WTC11 (cell line): ENCODE measurements around the gene PAXIP1. TPM values are rescaled to one million over a fixed set of nuclear protein-coding genes. Genes with fewer than 3 reads are reported as not detected.
A peak's percentile ranks its signal among the peaks of the same experiment; 100 is the strongest.
"Not testable (repeated sequence)": the region's sequence is repeated elsewhere in the genome, so short reads cannot be mapped to it uniquely, and the experiment has no call there.

Experiments used
- ATAC-seq: fragments of 200-7000 bp; cut with Tn5 transposase; 2 replicates; pipeline ENCODE4 v1.10.0; 2021; ENCODE audit warnings: mild to moderate bottlenecking, moderate library complexity
- CTCF ChIA-PET: fragments of 300-600 bp; sonication (Branson Sonifier 250); formaldehyde crosslinking; loops from one replicate; lab custom pipeline; 2021; ENCODE audit warnings: antibody characterized with exemption; lab: Charles Lee
- POLR2A ChIA-PET: fragments of 350-600 bp; sonication (Branson Sonifier 250); formaldehyde crosslinking; loops from one replicate; lab custom pipeline; 2021; ENCODE audit warnings: antibody characterized with exemption; lab: Charles Lee
- DNase-seq: peaks from one replicate; pipeline ENCODE4 v3.0.0; 2021; ENCODE audit warnings: low spot score
- H3K27ac Mint-ChIP-seq: 2 replicates; pipeline ENCODE4 v1.8.0; 2021; ENCODE audit warnings: mixed read lengths
- H3K27me3 Mint-ChIP-seq: 2 replicates; pipeline ENCODE4 v1.8.0; 2021; ENCODE audit warnings: low read depth, mild to moderate bottlenecking, moderate library complexity, mixed read lengths
- H3K36me3 Mint-ChIP-seq: 2 replicates; pipeline ENCODE4 v1.8.0; 2021; ENCODE audit warnings: mixed read lengths
- H3K4me1 Mint-ChIP-seq: 2 replicates; pipeline ENCODE4 v1.8.0; 2022; ENCODE audit warnings: mixed read lengths
- H3K4me3 Mint-ChIP-seq: 2 replicates; pipeline ENCODE4 v1.8.0; 2021; ENCODE audit warnings: mild to moderate bottlenecking, moderate library complexity, mixed read lengths
- H3K9me3 Mint-ChIP-seq: 2 replicates; pipeline ENCODE4 v1.8.0; 2021; ENCODE audit warnings: mixed read lengths
- CREB1 ChIP-seq: sonication (generic); formaldehyde crosslinking; IDR thresholded peaks from 2 replicates; pipeline ENCODE4 v1.8.0; 2023; ENCODE audit warnings: mild to moderate bottlenecking, missing genetic modification reagents
- CTCF ChIP-seq: fragments of 200-600 bp; IDR thresholded peaks from 2 replicates; pipeline ENCODE4 v1.8.0; 2022; ENCODE audit warnings: antibody characterized with exemption
- ETV6 ChIP-seq: sonication (generic); formaldehyde crosslinking; IDR thresholded peaks from 2 replicates; pipeline ENCODE4 v1.8.1; 2022; ENCODE audit warnings: mild to moderate bottlenecking, missing genetic modification reagents
- FOXP1 ChIP-seq: sonication (generic); formaldehyde crosslinking; IDR thresholded peaks from 2 replicates; pipeline ENCODE4 v1.8.0; 2022; ENCODE audit warnings: missing genetic modification reagents, mild to moderate bottlenecking, moderate library complexity, borderline replicate concordance
- MXD4 ChIP-seq: fragments of 250-450 bp; sonication (Bioruptor Pico); IDR thresholded peaks from 2 replicates; pipeline ENCODE4 v1.8.0; 2021; ENCODE audit warnings: mild to moderate bottlenecking, moderate library complexity, borderline replicate concordance
- NFYB ChIP-seq: sonication (generic); formaldehyde crosslinking; conservative IDR thresholded peaks from 2 replicates; pipeline ENCODE4 v1.8.0; 2022; ENCODE audit warnings: low read depth, missing genetic modification reagents
- PRDM15 ChIP-seq: sonication (generic); formaldehyde crosslinking; IDR thresholded peaks from 2 replicates; pipeline ENCODE4 v1.8.0; 2022; ENCODE audit warnings: missing genetic modification reagents
- PREB ChIP-seq: sonication (generic); formaldehyde crosslinking; IDR thresholded peaks from 2 replicates; pipeline ENCODE4 v1.8.1; 2022; ENCODE audit warnings: mild to moderate bottlenecking, missing genetic modification reagents, moderate library complexity, borderline replicate concordance
- SMAD4 ChIP-seq: sonication (generic); formaldehyde crosslinking; IDR thresholded peaks from 2 replicates; pipeline ENCODE4 v1.8.0; 2022; ENCODE audit warnings: mild to moderate bottlenecking, missing genetic modification reagents
- ZBTB21 ChIP-seq: sonication (generic); formaldehyde crosslinking; IDR thresholded peaks from 2 replicates; pipeline ENCODE4 v1.8.1; 2023; ENCODE audit warnings: mild to moderate bottlenecking, missing genetic modification reagents, borderline replicate concordance
- ZBTB43 ChIP-seq: sonication (generic); formaldehyde crosslinking; IDR thresholded peaks from 2 replicates; pipeline ENCODE4 v1.8.1; 2023; ENCODE audit warnings: mild to moderate bottlenecking, missing genetic modification reagents
- ZNF263 ChIP-seq: sonication (generic); formaldehyde crosslinking; IDR thresholded peaks from 2 replicates; pipeline ENCODE4 v1.8.1; 2022; ENCODE audit warnings: low read depth, mild to moderate bottlenecking, moderate library complexity, missing genetic modification reagents
- ZNF281 ChIP-seq: sonication (generic); formaldehyde crosslinking; IDR thresholded peaks from 2 replicates; pipeline ENCODE4 v1.8.0; 2023; ENCODE audit warnings: mild to moderate bottlenecking, missing genetic modification reagents
- total RNA-seq: library from RNA; stranded (reverse); gene quantifications from 3 replicates; pipeline ENCODE4 v1.2.3, GENCODE V29; 2021

Gene PAXIP1
- total RNA-seq, 1 experiment from 2014 or later = 34.1 TPM

- ChIA-PET POLR2A (no interaction called here), CTCF (interaction anchor here (1.0 to 3.3 kb wide), 9 partner anchors 13 to 477 kb away, joined by 3 to 42 read pairs (median 8); no protein-coding TSS in a partner anchor)
- TF ChIP-seq NFYB (CRISPR knock-in tag) (peak; percentile 41), PREB (CRISPR knock-in tag) (no peak)
- Mint-ChIP-seq H3K4me3 (no peak overlapping the region), H3K36me3 (peaks cover 15% of the 10 kb centered on the region), H3K4me1 (peaks cover 37% of the 10 kb centered on the region), H3K27me3 (peaks cover 1% of the 10 kb centered on the region; the same call in 1 of the 2 replicates), H3K27ac (no peak overlapping the region), H3K9me3 (peaks cover 15% of the 10 kb centered on the region)
- ATAC-seq (no peak), DNase-seq (no peak)
Measured at GRCh38 chr7:154928136-154929005, 74.6 kb downstream of the PAXIP1 start.

GRCh38 chr7:154927624-154928125 is 75.2 kb downstream of the PAXIP1 start:
- Mint-ChIP-seq H3K9me3 (peaks cover 14% of the 10 kb centered on the region), H3K36me3 (peaks cover 8% of the 10 kb centered on the region), H3K4me3 (no peak overlapping the region), H3K4me1 (peaks cover 37% of the 10 kb centered on the region), H3K27ac (no peak overlapping the region)
- ATAC-seq = peak; percentile 56
- DNase-seq = peak; percentile 68
- CTCF ChIA-PET = interaction anchor here (0.6 to 3.3 kb wide), 18 partner anchors 9 to 534 kb away, joined by 3 to 42 read pairs (median 4); no protein-coding TSS in a partner anchor
- TF ChIP-seq NFYB (CRISPR knock-in tag) (no peak), CTCF (0 out of 2 replicates have a peak, but pooled peaks have one; percentile 23), ETV6 (CRISPR knock-in tag) (no peak), MXD4 (CRISPR knock-in tag) (no peak)
- TF ChIP-seq, all 79 proteins: peak for 1
- POLR2A ChIA-PET = no interaction called here
- peaks cover 2% of the 10 kb centered on the region for H3K27me3 Mint-ChIP-seq

- H3K27me3 Mint-ChIP-seq, H3K4me3 Mint-ChIP-seq, H3K27ac Mint-ChIP-seq, POLR2A ChIA-PET, ATAC-seq, H3K4me1 Mint-ChIP-seq, H3K36me3 Mint-ChIP-seq, DNase-seq, CTCF ChIA-PET: not testable (repeated sequence)
- peaks cover 17% of the 10 kb centered on the region for H3K9me3 Mint-ChIP-seq
Measured at GRCh38 chr7:154922472-154922871, 80.5 kb downstream of the PAXIP1 start.

GRCh38 chr7:154919344-154920225 is 83.3 kb downstream of the PAXIP1 start:
- DNase-seq (no peak), ATAC-seq (no peak)
- no peaks in the 10 kb centered on the region for H3K4me1 Mint-ChIP-seq
- no peak overlapping the region for H3K4me3 Mint-ChIP-seq
- peaks cover 6% of the 10 kb centered on the region for H3K27me3 Mint-ChIP-seq
- H3K36me3 Mint-ChIP-seq = no peaks in the 10 kb centered on the region
- POLR2A ChIA-PET = no interaction called here
- H3K9me3 Mint-ChIP-seq = peaks cover 17% of the 10 kb centered on the region
- CTCF ChIA-PET = interaction anchor here (1.4 kb wide), 1 partner anchor 34 kb away, joined by 3 read pairs; no protein-coding TSS in a partner anchor
- no peak overlapping the region for H3K27ac Mint-ChIP-seq
- no peak for TF ChIP-seq PRDM15 (CRISPR knock-in tag)
- TF ChIP-seq CREB1 (CRISPR knock-in tag) = no peak
- TF ChIP-seq ZNF281 (CRISPR knock-in tag) = no peak
- TF ChIP-seq FOXP1 (CRISPR knock-in tag) = no peak
- no peak for TF ChIP-seq ZBTB43 (CRISPR knock-in tag)
- no peak for TF ChIP-seq NFYB (CRISPR knock-in tag)
- no peak for TF ChIP-seq ZBTB21 (CRISPR knock-in tag)
- no peak for TF ChIP-seq ZNF263 (CRISPR knock-in tag)
- TF ChIP-seq SMAD4 = no peak
